Measurements from ENCODE around the gene GTF2IRD1.
"Not testable (repeated sequence)": the region's sequence is repeated elsewhere in the genome, so short reads cannot be mapped to it uniquely, and the experiment has no call there.

GTF2IRD1 gene

DNA sequence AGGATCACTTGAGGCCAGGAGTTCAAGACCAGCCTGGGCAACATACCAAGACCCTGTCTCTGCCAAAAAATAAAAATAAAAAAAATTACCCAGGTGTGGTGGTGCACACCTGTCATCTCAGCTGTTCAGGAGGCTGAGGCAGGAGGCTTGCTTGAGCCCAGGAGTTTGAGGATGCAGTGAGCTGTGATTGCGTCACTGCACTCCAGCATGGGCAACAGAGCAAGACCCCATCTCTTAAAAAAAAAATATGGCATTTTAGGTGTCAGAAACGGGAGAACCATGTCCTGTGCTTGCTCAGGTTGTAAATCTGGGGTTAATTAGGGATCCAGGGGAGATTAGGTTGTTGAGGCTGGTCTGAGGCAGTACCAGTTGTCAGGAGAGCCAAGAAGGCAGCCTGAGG lies 64.9 kb downstream of the GTF2IRD1 start:
- DNase-seq: no peak

DNA sequence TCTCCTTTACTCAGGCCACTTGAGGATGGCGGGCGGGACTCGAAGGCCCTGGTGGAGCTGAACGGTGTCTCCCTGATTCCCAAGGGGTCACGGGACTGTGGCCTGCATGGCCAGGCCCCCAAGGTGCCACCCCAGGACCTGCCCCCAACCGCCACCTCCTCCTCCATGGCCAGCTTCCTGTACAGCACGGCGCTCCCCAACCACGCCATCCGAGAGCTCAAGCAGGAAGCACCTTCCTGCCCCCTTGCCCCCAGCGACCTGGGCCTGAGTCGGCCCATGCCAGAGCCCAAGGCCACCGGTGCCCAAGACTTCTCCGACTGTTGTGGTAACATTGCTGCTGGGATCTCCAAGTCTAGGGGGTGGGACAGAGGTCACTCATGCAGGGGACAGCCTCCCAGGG lies 65.7 kb downstream of the GTF2IRD1 start:
- DNase-seq: no peak

DNA sequence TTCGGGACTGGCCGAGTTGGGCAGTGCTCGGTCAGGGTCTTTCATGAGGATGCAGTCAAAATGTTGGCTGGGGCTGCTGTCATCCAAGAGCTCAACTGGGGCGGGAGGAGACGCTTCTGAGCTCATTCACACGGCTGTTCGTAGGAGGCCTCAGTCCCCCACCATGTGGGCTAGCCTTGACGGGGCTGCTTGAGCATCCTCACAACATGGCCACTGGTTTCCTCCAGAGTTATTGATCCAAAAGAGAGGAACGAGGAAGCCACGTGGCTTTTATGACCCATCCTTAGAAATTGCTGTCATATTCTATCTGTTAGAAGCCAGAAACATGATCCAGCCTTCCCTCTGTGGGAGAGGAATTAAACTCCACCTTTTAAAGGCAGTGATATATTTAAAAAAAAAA lies 68.1 kb downstream of the GTF2IRD1 start:
- DNase-seq: no peak

DNA sequence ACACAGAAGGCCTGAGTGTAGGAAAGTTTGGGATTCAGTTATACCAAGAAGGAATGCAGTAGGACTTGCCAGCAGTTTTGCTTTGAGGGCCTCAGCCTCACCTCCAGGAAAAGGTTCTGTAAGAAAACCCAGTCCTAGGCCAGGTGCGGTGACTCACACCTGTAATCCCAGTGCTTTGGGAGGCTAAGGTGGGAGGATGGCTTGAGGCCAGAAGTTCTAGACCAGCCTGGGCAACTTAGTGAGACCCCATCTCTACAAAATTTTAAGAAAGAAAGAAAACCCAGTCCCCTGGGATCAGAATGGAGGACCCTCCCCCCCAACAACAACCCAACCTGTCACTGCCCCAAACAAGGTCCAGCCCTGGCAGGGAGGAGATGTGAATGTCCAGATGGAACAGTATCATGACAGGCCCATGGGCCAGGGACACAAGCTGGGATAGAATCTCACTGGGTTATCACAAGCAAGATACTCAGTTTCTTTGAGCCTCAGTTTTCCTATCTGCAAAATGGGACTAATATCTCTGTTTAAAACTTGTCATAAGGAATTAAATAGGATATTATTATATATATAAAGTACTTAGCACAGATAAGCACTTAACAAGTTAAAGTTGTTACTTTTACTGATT lies 68.7 kb downstream of the GTF2IRD1 start:
- no peak for DNase-seq

DNA sequence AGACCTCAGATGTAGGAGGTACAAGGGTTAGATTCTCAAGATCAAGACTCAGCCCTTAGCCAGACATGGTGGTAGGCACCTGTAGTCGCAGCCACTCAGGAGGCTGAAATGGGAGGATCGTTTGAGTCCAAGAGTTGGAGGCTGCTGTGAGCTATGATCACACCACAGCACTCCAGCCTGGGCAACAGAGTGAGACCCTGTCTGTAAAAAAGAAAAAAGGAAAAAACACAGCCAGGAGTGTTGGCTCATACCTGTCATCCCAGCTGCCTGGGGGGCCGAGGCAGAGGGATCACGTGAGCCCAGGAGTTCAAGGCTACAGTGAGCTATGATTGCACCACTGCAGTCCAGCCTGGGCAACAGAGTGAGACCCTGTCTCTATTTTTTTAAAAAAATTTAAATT lies 69.3 kb downstream of the GTF2IRD1 start:
- DNase-seq: no peak

DNA sequence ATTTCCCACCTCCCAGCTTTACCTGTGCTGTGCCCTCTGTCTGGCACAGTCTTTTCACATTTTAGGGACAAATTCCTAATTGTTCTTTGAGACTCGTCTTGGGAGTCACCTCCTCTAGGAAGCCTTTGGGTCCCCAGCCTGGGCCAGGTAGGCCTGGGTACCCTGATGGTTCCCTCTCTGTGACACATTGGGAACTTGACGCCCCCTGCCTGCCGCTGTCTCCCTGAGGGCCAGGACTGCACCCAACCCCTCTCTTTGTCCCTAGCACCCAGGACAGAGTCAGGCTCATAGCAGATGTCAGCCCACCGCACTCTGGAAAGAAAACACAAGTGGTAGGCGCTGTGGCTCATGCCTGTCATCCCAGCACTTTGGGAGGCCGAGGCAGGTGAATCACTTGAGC lies 71.4 kb downstream of the GTF2IRD1 start:
- DNase-seq: no peak

DNA sequence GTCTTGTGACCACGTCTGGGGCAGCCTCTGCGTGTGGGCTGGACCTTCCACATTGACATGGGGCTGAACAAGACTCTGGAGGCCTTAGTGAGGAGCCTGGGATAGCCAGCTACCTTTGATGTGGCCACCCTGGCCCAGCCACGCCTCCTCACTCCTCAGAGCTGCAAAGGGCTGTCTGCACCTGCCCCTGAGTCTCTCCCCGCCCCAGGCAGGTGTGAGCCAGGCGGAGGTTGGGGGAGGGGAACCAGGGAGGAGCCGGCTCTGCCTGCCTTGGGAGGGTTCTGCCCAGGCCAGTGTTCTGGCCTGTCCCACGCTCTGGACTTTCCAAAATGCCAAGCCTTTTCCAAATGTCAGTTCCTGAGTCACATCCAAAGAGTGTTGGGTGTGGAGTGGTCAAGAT lies 72.2 kb downstream of the GTF2IRD1 start:
- no peak for DNase-seq

DNA sequence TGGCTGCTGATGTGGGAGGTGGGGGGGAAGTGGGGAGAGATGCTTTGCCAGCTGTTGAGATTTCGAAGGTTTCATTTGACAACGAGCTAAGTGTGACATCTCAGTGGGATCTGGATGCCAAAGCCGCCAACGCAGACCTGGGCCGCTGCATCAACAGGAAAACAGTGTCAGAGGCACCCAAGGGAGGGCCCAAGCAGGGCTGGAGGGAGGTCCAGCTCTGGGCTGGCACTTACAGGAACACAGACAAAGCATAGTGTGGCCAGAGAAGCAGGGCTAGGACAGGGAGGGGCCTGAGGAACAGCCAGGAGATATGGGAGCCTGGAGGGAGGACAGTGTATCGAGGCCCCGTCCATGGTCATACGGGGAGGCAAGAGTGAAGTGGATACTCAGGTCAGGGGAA lies 73.1 kb downstream of the GTF2IRD1 start:
- DNase-seq: no peak

DNA sequence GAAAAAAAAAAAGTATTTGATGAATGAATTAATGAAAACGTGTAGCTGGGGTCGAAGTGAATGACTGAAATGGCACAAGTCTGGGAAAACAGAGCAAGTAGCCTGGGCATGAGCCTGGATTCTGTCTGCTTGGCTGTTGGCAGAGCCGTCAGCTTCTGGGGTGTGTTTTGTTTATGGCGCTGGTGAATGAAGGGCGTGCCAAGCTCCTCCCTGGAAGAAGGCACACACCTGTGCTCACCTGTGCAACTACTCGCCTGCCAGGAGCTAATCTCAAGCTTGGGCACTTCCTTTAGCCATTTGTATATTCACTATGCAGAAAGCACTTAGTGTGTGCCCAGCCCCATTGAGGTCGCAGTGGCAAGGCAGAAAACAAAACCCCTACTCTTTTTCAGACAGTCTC lies 74.1 kb downstream of the GTF2IRD1 start:
- DNase-seq: no peak

DNA sequence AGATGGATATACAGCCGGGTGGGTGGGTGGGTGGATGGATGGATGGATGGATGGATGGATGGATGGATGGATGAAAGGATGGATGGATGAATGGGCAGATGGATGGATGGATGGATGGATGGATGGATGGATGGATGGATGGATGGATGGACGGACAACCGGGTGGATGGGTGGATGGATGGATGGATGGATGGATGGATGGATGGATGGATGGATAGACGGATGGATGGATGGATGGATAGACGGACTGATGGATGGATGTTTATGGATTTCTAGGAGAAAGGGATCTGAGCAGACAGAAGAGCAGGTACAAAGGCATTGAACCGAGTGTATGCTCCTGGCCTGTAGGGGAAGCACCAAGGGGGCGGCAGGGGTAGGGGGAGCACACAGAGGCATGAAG lies 75.1 kb downstream of the GTF2IRD1 start:
- not testable (repeated sequence) for DNase-seq

DNA sequence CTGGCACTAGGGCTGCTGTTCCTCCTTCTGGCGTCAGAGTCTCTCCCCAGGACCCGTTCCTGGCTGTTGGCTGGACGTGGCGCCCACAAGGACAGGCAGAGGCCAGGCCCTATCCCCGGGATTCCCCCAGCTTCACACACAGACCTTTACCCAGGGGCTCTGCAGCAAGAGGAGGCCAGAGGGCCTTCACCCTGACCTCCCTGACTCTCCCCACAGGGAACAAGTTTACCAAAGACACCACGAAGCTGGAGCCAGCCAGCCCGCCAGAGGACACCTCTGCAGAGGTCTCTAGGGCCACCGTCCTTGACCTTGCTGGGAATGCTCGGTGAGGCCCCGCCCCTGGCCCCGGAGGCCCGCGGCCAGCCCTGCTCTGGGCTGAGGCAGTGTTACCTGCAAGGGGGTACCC lies 82.2 kb downstream of the GTF2IRD1 start:
- DNase-seq: no peak

DNA sequence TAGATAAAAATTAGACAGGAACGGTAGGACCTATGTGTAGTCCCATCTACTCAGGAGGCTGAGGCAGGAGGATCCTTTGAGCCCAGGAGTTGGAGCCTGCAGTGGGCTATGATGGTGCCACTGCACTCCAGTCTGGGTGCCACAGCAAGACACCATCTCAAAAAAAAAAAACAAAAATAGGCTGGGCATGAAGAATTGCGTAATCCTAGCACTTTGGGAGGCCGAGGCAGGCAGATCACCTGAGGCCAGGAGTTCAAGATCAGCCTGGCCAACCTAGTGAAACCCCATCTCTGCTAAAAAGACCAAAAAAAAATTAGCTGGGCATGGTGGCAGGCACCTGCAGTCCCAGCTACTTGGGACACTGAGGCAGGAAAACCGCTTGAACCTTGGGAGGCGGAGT lies 88.2 kb downstream of the GTF2IRD1 start:
- DNase-seq: not testable (repeated sequence)

DNA sequence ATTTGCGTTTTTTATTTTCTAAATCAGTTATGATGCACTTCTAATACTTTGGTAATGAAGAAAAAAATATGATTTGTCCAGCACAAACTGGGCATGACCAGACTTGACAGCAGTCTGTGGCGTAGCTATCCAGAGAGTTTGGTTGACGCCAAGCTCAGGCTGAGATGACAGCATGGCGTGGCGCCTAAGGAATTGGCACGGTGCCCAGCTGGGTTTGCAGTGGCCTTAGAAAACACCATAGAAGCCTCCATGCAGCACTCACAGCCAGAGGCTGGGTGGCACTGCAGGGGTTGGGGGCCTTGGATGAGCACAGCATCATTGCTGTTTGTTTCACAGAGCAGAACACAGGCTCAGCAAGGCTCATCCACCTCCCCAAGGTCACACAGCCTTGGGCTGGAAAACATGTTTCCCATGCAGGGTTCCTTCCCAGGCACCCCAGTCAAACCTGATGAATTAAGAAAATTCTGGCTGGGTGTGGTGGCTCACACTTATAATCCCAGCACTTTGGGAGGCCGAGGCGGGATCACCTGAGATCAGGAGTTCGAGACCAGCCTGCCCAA lies 88.9 kb downstream of the GTF2IRD1 start:
- DNase-seq: no peak

DNA sequence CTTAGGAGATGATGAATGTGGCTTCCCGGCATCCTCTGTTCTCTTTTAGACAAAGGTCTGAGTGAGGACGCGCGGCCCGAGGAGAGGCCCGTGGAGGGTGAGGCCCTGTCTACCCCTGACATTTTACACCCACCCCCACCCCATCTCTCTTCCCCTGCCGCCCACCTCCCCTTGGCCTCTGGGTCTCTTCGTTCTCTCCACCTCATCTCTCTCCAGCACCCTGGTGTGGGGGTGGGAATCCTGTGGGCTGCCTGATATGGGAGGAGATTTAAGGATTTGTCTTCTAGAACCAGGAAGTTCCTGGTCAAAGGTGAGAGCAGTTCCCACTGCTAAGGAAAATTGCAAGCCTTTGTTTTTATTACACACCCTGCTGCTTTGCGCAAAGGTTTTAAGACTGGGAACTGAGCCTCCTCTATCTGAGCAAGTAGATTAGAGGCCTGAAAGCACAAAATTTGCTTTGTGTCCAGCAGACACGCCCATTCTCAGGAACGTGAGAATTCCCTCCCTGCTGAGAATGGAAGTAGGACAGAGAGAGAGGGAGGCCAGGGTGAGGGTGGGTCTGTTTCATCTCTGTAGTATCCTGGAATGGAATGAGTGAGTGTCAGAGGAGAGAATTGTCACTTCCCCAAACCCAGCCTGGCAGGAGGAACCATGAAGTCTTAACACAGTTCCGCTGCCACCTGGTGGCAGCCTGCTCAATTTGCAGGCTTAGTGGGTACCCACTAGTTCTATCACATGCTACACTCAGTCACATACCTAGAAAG lies 91.2 kb downstream of the GTF2IRD1 start:
- no peak for DNase-seq

DNA sequence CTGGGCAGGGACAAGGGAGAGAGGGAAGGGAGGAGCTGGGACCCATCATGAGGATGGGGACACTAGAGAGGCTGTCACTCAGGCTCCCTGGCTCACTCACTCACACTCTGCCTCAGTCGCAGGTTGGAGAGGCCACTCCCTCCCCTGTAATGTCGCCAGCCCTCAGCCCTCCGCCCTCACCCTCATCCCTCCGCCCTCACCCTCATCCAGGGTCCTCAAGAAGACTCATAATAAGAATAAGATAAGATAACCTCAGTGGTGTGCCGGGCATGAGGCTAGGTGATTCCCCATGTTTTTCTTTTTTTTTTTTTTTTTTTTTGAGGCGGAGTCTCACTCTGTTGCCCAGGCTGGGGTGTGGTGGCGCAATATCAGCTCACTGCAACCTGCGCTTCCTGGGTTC lies 92.2 kb downstream of the GTF2IRD1 start:
- no peak for DNase-seq

DNA sequence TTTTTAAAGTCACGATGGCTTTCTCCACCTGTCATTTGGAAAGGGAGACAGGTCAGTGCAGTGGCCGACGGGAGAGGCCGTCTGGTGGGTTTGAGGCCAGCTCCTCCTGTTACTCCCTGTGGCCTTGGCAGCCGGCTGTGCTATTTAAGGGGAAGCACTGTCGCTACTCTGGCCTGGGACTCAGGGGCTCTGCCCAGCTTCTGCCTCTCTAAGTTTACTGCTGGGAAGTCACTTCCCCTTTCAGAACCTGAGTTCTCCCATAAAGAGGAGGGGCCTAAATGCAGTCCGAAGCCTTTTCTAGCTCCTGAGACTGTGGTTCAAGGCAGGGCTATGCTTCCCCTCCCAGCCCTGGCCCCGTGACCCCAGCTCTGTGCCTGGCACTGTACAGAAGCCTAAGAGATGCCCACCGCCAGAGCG lies 99.9 kb downstream of the GTF2IRD1 start:
- not testable (repeated sequence) for DNase-seq

DNA sequence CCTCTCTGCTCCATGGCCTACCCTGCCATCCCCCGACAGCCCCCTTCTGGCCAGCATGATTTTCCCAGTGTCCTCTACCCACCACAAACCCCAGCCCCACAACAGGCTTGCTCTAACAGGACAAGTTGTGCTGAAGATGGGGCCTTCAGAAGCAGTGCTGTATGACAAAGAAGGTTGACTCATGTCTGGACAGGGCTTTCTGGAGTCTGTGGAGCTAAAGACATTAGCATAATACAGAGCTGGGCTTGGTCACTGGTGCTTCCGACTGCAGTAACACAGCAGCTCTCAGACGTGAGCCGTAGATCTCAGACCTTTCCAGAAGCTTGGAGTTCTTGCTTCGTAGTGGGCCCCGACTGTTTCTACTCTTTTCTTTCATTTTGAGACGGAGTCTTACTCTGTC lies 100.5 kb downstream of the GTF2IRD1 start:
- no peak for DNase-seq

DNA sequence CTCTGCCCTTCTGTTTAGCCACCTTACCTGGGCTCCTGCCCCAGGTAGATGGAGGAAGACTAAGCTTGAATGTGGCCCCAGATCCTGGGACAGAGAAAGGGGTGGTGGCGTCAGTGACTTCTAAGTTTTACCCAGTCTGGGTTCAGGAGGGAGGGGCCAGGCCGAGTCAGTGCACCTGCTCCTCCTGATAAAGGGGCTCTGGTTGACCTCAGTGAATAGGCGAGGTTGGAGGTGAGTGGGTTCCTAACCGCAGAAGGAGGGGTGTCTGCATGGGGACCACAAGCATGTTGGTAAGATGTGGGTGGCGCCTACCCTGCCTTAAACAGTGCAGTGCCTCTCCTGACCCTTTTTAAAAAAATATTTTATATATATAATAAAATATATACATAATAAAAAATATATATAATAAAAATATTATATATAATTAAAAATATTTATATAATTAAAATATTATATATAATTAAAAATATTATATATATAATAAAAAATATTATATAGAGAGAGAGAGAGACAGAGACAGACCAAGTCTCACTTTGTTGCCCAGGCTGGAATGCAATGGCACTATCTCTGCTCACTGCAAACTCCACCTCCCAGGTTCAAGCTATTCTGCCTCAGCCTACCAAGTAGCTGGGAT lies 106.5 kb downstream of the GTF2IRD1 start:
- no peak for DNase-seq

DNA sequence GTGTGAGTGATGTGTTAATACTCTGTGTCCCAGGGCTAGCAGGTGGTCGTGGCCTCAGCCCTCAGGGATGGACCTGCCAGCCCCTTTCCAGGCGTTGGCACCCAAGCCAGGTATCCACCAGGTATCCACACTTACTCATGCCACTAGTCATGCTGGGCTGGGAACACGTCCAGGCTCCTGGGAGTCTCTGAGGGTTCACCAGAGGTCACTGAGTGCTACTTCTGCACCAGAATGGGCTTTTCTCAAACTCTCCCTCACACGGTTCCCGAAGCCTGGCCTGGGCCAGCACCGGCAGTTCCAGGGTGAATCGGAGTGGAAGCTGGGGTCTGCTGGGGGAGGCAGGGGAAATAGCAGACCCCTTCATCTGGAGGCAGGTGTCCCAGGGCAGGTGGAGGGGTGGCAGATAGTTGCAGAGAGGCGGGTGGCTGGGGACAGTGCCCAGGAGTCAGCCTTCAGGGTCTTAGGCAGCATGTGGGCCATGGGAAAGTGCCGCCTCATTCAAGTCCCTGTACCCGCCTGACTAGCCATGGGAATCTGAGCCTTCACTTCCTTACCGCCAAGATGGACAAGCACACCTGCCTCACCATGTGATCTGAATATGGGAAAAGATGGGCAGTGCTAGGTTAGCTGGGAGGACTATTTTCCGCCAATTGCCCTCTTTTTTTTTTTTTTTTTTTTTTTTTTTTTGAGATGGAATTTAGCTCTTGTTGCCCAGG lies 108.3 kb downstream of the GTF2IRD1 start:
- no peak for DNase-seq

DNA sequence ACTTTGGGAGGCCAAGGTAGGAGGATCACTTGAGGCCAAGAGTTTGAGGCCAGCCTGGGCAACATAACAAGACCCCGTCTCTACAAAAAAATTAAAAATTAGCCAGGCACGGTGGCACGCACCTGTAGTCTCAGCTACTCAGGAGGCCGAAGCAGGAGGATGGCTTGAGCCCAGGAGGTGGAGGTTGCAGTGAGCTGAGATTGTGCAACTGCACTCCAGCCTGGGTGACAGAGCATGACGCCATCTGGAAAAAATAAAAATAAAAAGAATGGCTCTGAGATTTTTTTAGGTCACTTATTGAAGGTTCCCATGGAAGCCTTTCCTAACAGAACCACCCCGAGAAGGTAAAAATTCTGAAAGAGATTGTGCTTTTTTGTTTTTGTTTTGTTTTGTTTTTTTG lies 109.9 kb downstream of the GTF2IRD1 start:
- DNase-seq: not testable (repeated sequence)

DNA sequence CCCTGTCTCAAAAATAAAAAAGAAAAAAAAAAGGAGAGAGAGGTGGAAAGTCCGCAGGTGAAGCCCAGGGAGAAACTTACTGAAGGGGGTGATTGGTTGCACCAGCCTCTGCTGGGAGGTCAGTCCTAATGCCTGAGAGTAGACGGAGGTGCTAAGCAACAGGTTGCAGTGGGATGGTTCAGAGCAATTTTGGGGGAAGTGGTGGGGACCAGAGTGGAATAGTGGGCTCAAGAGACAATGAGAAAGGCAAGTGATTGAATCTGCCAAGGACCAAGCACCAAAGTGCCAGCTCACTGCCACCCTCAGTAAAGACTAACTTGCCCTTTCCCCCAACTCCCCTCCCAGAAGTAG lies 113.6 kb downstream of the GTF2IRD1 start:
- DNase-seq: no peak

DNA sequence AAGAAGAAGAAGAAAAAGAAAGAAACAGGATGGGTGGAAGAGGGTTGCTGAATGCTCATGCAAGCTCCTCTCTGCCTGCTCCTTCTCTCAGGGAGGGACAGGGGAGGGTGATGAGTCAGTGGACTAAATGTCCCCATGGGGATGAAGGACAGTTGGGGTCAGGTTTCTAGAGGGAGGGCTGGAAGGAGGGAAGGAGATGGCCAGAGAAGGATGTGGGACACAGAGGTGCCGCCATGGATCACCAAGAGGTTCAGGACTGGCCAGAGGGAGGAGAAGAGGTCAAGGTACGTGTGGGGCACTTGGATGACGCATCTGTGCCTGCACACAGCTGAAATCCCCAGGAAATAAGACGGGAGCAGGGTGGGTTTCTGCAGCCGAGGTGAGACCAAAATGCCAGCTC lies 115.0 kb downstream of the GTF2IRD1 start:
- no peak for DNase-seq

DNA sequence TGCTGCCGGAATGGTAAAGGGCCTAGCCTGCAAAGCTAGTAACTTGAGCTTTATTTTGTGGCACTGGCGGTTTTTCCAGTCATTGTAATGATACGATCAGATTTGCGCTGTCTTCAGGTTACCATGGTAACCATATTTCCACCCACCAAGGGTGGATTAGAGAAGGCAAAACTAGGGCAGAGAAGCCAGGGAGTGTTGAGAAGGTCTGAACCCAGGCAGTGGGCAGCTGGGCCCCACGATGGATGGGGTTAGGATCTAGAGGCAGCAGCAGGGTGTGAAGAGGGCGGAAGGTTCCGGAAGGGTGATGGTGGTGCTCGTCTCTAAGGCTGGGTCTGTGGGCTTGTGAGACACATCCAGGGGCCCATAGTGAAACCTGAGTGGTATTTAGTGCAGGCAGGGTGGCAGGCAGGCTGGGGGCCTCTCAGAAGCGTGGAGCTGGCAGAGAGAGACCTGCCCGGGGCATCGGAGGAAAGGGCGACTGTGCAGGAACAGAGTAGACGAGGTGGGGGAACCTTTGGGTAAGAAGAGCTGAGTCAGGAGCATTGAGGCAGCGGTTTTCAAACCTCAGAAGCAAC lies 115.9 kb downstream of the GTF2IRD1 start:
- DNase-seq: no peak
